Measurements from ENCODE around the gene PPP1R12B. TPM values are rescaled to one million over a fixed set of nuclear protein-coding genes. Genes with fewer than 3 reads are reported as not detected.

The PPP1R12B gene
- total and polyA plus RNA-seq, 2 experiments from 2014 or later, result 8.1 to 15.0 TPM

DNA sequence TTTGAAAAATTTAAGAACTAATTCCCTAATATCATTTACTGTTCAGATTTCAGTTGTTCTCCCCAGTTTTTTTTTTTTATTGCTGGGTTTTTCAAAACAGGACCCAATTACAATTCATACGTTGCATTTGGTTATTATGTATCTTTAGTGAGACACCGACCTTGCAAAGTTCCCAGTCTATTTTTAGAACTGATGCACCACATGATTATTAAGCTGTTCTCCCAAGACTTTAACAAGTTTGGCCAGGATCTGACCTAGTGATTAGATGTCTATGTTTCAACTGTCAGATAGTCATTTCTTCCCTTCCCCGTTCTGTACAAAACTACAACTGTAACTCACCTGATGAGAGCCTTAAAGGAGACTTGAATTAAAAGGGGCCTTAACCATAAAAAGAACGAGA lies 14.6 kb upstream of the PPP1R12B start:
- 77% methylated on average over 4 of the region's 4 CpGs for WGBS (ENCODE audit: low lambda C conversion rate, missing lambda C conversion rate)
- H3K9me3 ChIP-seq (ENCODE audit: low read depth), result no peaks in the 10 kb centered on the region
- H4K20me1 ChIP-seq (ENCODE audit: insufficient read depth, poor library complexity, severe bottlenecking), result no peaks in the 10 kb centered on the region
- H3K4me3 ChIP-seq, result no peak overlapping the region
- DNase-seq (ENCODE audit: low spot score), result no peak
- H3K79me2 ChIP-seq, result no peaks in the 10 kb centered on the region
- no peaks in the 10 kb centered on the region for H3K36me3 ChIP-seq (replicated peaks; ENCODE audit: insufficient read depth, low read depth)
- TF ChIP-seq EZH2phosphoT487 (IDR thresholded peaks at IDR 0.05; ENCODE audit: low read depth, severe bottlenecking, unreplicated experiment), result no peak
- TF ChIP-seq, protein P1, sequence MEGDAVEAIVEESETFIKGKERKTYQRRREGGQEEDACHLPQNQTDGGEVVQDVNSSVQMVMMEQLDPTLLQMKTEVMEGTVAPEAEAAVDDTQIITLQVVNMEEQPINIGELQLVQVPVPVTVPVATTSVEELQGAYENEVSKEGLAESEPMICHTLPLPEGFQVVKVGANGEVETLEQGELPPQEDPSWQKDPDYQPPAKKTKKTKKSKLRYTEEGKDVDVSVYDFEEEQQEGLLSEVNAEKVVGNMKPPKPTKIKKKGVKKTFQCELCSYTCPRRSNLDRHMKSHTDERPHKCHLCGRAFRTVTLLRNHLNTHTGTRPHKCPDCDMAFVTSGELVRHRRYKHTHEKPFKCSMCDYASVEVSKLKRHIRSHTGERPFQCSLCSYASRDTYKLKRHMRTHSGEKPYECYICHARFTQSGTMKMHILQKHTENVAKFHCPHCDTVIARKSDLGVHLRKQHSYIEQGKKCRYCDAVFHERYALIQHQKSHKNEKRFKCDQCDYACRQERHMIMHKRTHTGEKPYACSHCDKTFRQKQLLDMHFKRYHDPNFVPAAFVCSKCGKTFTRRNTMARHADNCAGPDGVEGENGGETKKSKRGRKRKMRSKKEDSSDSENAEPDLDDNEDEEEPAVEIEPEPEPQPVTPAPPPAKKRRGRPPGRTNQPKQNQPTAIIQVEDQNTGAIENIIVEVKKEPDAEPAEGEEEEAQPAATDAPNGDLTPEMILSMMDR (IDR thresholded peaks at IDR 0.05; ENCODE audit: poor library complexity), result no peak
- TF ChIP-seq EZH2 (IDR thresholded peaks at IDR 0.05; ENCODE audit: borderline replicate concordance), result no peak
- H3K27me3 ChIP-seq, result no peaks in the 10 kb centered on the region
- H3K27ac ChIP-seq, result no peak overlapping the region
- H3K9me2 ChIP-seq (replicated peaks; ENCODE audit: insufficient read depth), result no peaks in the 10 kb centered on the region
- no peaks in the 10 kb centered on the region for H3K4me1 ChIP-seq (ENCODE audit: insufficient read depth)
- no peak overlapping the region for H2AFZ ChIP-seq
- H3K4me2 ChIP-seq, result no peak overlapping the region

DNA sequence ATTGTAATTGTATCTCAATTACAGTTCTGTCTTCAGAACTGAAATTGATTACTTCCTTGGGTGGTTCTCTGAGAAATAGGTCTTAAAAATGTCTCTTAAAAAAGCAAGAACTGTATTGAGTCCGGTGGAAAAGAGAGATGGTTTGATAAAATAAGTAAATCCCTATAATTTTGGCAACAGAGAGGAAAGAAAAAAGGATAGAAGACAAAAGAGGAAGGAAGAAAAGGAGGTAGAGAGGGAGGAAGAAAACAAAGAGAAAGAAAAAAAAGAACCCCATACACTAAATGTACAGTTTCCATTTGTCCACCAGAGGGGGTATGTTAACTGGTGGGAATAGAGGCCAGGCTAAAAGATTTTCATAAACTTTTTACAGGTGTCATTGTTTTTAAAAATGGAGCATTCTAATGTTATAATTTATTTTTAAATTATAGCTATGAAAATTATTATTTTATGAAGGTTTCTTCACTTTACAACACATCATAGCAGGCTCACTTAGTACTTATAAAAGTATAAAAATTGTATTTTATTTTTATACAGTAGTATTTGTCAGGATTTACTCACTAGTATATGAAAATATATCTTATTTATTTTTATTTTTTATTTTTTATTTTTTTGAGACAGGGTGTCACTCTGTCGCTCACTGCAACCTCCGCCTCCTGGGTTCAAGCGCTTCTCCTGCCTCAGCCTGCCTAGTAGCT lies 4.7 kb upstream of the PPP1R12B start:
- TF ChIP-seq, protein P1 (IDR thresholded peaks at IDR 0.05; ENCODE audit: poor library complexity), result peak; percentile 80
- TF ChIP-seq EZH2 (IDR thresholded peaks at IDR 0.05; ENCODE audit: borderline replicate concordance) (no peak), EZH2phosphoT487 (IDR thresholded peaks at IDR 0.05; ENCODE audit: low read depth, severe bottlenecking, unreplicated experiment) (no peak)
- Histone ChIP-seq H3K9me2 (replicated peaks; ENCODE audit: insufficient read depth) (no peaks in the 10 kb centered on the region), H3K36me3 (replicated peaks; ENCODE audit: insufficient read depth, low read depth) (no peaks in the 10 kb centered on the region), H4K20me1 (ENCODE audit: insufficient read depth, poor library complexity, severe bottlenecking) (no peaks in the 10 kb centered on the region), H3K79me2 (peaks cover 4% of the 10 kb centered on the region), H3K4me1 (ENCODE audit: insufficient read depth) (no peaks in the 10 kb centered on the region), H3K9me3 (ENCODE audit: low read depth) (no peaks in the 10 kb centered on the region), H3K4me2 (peak overlapping the region; percentile 36), H2AFZ (peak overlapping the region; percentile 52), H3K27me3 (no peaks in the 10 kb centered on the region), H3K4me3 (no peak overlapping the region), H3K27ac (no peak overlapping the region)
- 74% methylated on average over 4 of the region's 4 CpGs for WGBS (ENCODE audit: low lambda C conversion rate, missing lambda C conversion rate)
- peak; percentile 76 for DNase-seq (ENCODE audit: low spot score)

DNA sequence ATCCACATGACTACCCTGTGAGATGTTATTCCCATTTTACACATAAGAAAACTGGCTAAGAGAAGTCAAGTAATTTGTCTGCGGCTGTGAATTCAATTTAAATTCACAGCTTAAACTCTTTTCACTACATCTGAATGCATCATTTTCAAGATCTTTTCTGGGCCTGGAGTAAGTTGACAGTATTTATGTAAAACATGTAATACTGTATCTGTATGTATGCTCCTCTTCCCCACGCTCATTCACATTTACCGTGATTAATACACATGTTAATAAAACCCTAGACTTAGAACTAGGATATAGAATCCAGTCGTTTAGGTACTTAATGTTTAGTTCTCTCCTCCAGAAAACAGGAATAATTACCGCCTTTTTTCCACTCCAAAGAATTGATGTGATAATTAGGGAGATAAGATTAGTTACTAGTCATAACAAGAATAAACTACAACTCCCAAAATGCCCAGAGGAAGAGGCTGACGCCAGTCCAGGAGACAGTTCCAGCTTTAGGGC lies 442 bp upstream of the PPP1R12B start:
- H3K36me3 ChIP-seq (replicated peaks; ENCODE audit: insufficient read depth, low read depth), result no peaks in the 10 kb centered on the region
- H3K27me3 ChIP-seq, result no peaks in the 10 kb centered on the region
- TF ChIP-seq EZH2phosphoT487 (IDR thresholded peaks at IDR 0.05; ENCODE audit: low read depth, severe bottlenecking, unreplicated experiment), result no peak
- TF ChIP-seq EZH2 (IDR thresholded peaks at IDR 0.05; ENCODE audit: borderline replicate concordance), result no peak
- TF ChIP-seq, protein P1 (IDR thresholded peaks at IDR 0.05; ENCODE audit: poor library complexity), result no peak
- H4K20me1 ChIP-seq (ENCODE audit: insufficient read depth, poor library complexity, severe bottlenecking), result peaks cover 3% of the 10 kb centered on the region
- H3K27ac ChIP-seq, result no peak overlapping the region
- H3K79me2 ChIP-seq, result peaks cover 41% of the 10 kb centered on the region
- H3K9me3 ChIP-seq (ENCODE audit: low read depth), result no peaks in the 10 kb centered on the region
- no peak overlapping the region for H2AFZ ChIP-seq
- no peak overlapping the region for H3K4me3 ChIP-seq
- DNase-seq (ENCODE audit: low spot score), result no peak
- no peak overlapping the region for H3K4me2 ChIP-seq
- no peaks in the 10 kb centered on the region for H3K9me2 ChIP-seq (replicated peaks; ENCODE audit: insufficient read depth)
- peaks cover 7% of the 10 kb centered on the region for H3K4me1 ChIP-seq (ENCODE audit: insufficient read depth)
- 49% methylated on average over 6 of the region's 6 CpGs for WGBS (ENCODE audit: low lambda C conversion rate, missing lambda C conversion rate)
